HepG2 (cell line): ENCODE results near the gene MINDY3. TPM values are rescaled to one million over a fixed set of nuclear protein-coding genes. Genes with fewer than 3 reads are reported as not detected.

Experiments used
- ATAC-seq: fragments of 200-7000 bp; cut with Tn5 transposase; 3 replicates; pipeline ENCODE4 v1.9.1; 2020; ENCODE audit warnings: mild to moderate bottlenecking, moderate library complexity
- BruUV-seq: library from RNA; stranded (reverse); fragments of 400-500 nt; replicated peaks from 2 replicates; lab custom pipeline; 2021; lab: Mats Ljungman, UMichigan
- CTCF ChIA-PET: fragments of 300-600 bp; formaldehyde crosslinking; extraction: SDS; loops from one replicate; lab custom pipeline; 2021; ENCODE audit warnings: low total read pairs, inconsistent platforms, low intra/inter-chr PET ratio; lab: Yijun Ruan, JAX
- POLR2A ChIA-PET: fragments of 350-600 bp; sonication (Branson Sonifier 250); formaldehyde crosslinking; loops from one replicate; lab custom pipeline; 2020; ENCODE audit warnings: antibody characterized with exemption, inconsistent platforms; lab: Yijun Ruan, JAX
- DNase-seq: peaks from one replicate; pipeline ENCODE4 v3.0.0-alpha.2; 2015; ENCODE audit warnings: low spot score
- FAIRE-seq: peaks from 3 replicates; lab custom pipeline; 2011; peaks lifted over from hg19 to GRCh38; lab: Jason Lieb, UNC
- H2AFZ ChIP-seq: one replicate; pipeline ENCODE4 v1.6.1; 2011; ENCODE audit warnings: low read length, inconsistent platforms
- H3K27ac ChIP-seq: fragments of 300-600 bp; 3 replicates; pipeline ENCODE4 v1.8.0; 2011; ENCODE audit warnings: mixed run types, mild to moderate bottlenecking, mixed read lengths, low read length, inconsistent platforms; ENCODE audit not compliant: insufficient read depth; ENCODE audit errors: extremely low read length
- H3K27me3 ChIP-seq, 2 experiments: fragments of 200-600 bp in 1 of 2; 2 replicates in 1 of 2; 3 replicates in 1 of 2; pipeline versions ENCODE4 v1.6.0 to v1.8.0; 2011; ENCODE audit warnings: low read length in 2 of 2, mild to moderate bottlenecking in 2 of 2, moderate library complexity in 2 of 2, inconsistent platforms in 1 of 2; ENCODE audit not compliant: insufficient read depth in 2 of 2, control insufficient read depth in 1 of 2
- H3K36me3 ChIP-seq, 2 experiments: fragments of 200-600 bp in 1 of 2; replicated peaks in 1 of 2; 2 replicates in 1 of 2; 3 replicates in 1 of 2; pipeline versions ENCODE4 v1.5.1 to v1.8.0; 2011; ENCODE audit warnings: low read length in 2 of 2, inconsistent platforms in 1 of 2; ENCODE audit not compliant: insufficient read depth in 2 of 2, control insufficient read depth in 1 of 2
- H3K4me1 ChIP-seq: 2 replicates; pipeline ENCODE4 v1.5.1; 2012; ENCODE audit warnings: low read length, inconsistent platforms; ENCODE audit not compliant: insufficient read depth
- H3K4me2 ChIP-seq: 2 replicates; pipeline ENCODE4 v1.6.0; 2011; ENCODE audit warnings: low read depth, low read length, inconsistent platforms
- H3K4me3 ChIP-seq, 3 experiments: fragments of 200-600 bp in 1 of 3; sonication (generic), shearing (Covaris generic) in 1 of 3; replicated peaks in 1 of 3; 2 replicates each; pipeline ENCODE4 v1.5.1; 2011 to 2016; ENCODE audit warnings: low read length in 3 of 3, inconsistent platforms in 2 of 3, low read depth in 2 of 3, mild to moderate bottlenecking in 2 of 3, control low read depth in 1 of 3, mixed read lengths in 1 of 3; ENCODE audit not compliant: insufficient read depth in 1 of 3
- H3K79me2 ChIP-seq: one replicate; pipeline ENCODE4 v1.6.1; 2011; ENCODE audit warnings: low read length, inconsistent platforms; ENCODE audit not compliant: insufficient read depth
- H3K9ac ChIP-seq: 2 replicates; pipeline ENCODE4 v1.6.0; 2011; ENCODE audit warnings: mild to moderate bottlenecking, low read depth, low read length, inconsistent platforms; ENCODE audit not compliant: insufficient read depth
- H3K9me3 ChIP-seq: 2 replicates; pipeline ENCODE4 v1.5.1; 2012; ENCODE audit warnings: mild to moderate bottlenecking, low read length
- H4K20me1 ChIP-seq: 2 replicates; pipeline ENCODE4 v1.6.0; 2011; ENCODE audit warnings: inconsistent platforms, mild to moderate bottlenecking, low read length, moderate library complexity; ENCODE audit not compliant: insufficient read depth
- ELF1 ChIP-seq: sonication (generic); formaldehyde crosslinking; IDR thresholded peaks from 2 replicates; pipeline ENCODE4 v1.4.0; 2020; ENCODE audit warnings: missing genetic modification reagents
- ETV5 ChIP-seq: IDR thresholded peaks from 2 replicates; pipeline ENCODE4 v1.6.1; 2018; ENCODE audit warnings: missing biosample characterization, missing genetic modification reagents, inconsistent platforms, borderline replicate concordance
- GATAD2A ChIP-seq: IDR thresholded peaks from 2 replicates; pipeline ENCODE4 v1.6.1; 2016
- KLF13 ChIP-seq: sonication (generic); formaldehyde crosslinking; IDR thresholded peaks from 2 replicates; pipeline ENCODE4 v1.4.0; 2020; ENCODE audit warnings: mild to moderate bottlenecking, missing genetic modification reagents
- MATR3 ChIP-seq: sonication (generic); formaldehyde crosslinking; IDR thresholded peaks from 2 replicates; pipeline ENCODE4 v1.4.0; 2020; ENCODE audit warnings: missing genetic modification reagents
- MTA1 ChIP-seq: sonication (generic); formaldehyde crosslinking; IDR thresholded peaks from 2 replicates; pipeline ENCODE4 v1.4.0; 2020; ENCODE audit warnings: missing genetic modification reagents, mild to moderate bottlenecking, borderline replicate concordance
- WGBS: methylation state at CpG from one replicate; pipeline ENCODE4 v1.1.6; 2017; ENCODE audit warnings: low lambda C conversion rate; 5-methylcytosine and 5-hydroxymethylcytosine counted together
- in situ Hi-C: cut with HindIII; loops from 2 replicates; pipeline ENCODE4 v1.10.0; 2017; ENCODE audit warnings: low pct_unique_long_range_greater_than_20kb; ENCODE audit not compliant: extremely low pct_ligation_motif_present
- intact Hi-C: fragments of 100-400 bp; cut with micrococcal nuclease; formaldehyde crosslinking; loops from one replicate; pipeline ENCODE4 v1.10.0; 2022; ENCODE audit not compliant: unreplicated experiment
- polyA plus RNA-seq, 8 experiments: library from polyadenylated mRNA; depleted of rRNA in 3 of 8; stranded (reverse) in 7 of 8; unstranded in 1 of 8; fragments of >200 nt; fragmentation: Illumina TruSeq in 4 of 8; extraction: Trizol in 4 of 8; gene quantifications; 2 replicates each; pipeline versions ENCODE4 v1.2.1 to v1.2.3, GENCODE V29; 2011 to 2016; ENCODE audit warnings: low read depth in 4 of 8, missing spikeins in 1 of 8, mixed read lengths in 1 of 8; ENCODE audit not compliant: insufficient read depth in 1 of 8
- total RNA-seq, 5 experiments: library from RNA; depleted of rRNA; stranded (reverse); fragments of >200 nt; fragmentation: Illumina TruSeq; extraction: Trizol; gene quantifications; 2 replicates each; pipeline ENCODE4 v1.2.3, GENCODE V29; 2016; ENCODE audit warnings: low read depth in 1 of 5
- TF ChIP-seq, protein P1 (sequence below): fragments of 450-650 bp; IDR thresholded peaks from 2 replicates; pipeline ENCODE4 v1.6.1; 2016
- TF ChIP-seq, protein P2 (sequence below): sonication (generic); formaldehyde crosslinking; IDR thresholded peaks from 2 replicates; pipeline ENCODE4 v1.8.0; 2022; ENCODE audit warnings: missing genetic modification reagents, mild to moderate bottlenecking, moderate library complexity, borderline replicate concordance
- TF ChIP-seq, protein P3 (sequence below): sonication (generic); formaldehyde crosslinking; IDR thresholded peaks from 2 replicates; pipeline ENCODE4 v1.5.0; 2020; ENCODE audit warnings: missing genetic modification reagents, mild to moderate bottlenecking, borderline replicate concordance

Gene MINDY3
- total and polyA plus RNA-seq, 2 of the 13 experiments (the other 11 are each of a cell fraction or from before 2014, with no cell fraction given): 6.4 to 17.5 TPM

DNA sequence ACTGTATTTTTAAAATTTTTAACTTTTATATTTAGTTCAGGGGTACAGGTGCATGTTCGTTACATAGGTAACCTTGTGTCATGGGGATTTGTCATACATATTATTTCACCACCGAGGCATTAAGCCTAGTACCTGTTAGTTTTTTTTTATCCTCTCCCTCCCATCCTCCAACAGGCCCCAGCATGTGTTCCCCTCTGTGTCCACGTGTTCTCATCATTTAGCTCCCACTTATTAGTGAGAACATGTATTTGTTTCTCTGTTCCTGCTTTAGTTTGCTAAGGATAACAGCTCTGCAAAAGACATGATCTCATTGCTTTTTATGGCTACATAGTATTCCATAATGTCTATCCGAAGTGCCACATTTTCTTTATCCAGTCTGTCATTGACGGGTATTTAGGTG lies 118.2 kb downstream of the MINDY3 start:
- H3K9me3 ChIP-seq: no peaks in the 10 kb centered on the region
- ATAC-seq: no peak
- no peak overlapping the region for H3K27ac ChIP-seq
- H4K20me1 ChIP-seq: no peaks in the 10 kb centered on the region
- intact Hi-C loops: no loop called here
- ChIA-PET POLR2A (no interaction called here), CTCF (no interaction called here)
- no peak for TF ChIP-seq MATR3 (CRISPR knock-in tag)
- TF ChIP-seq, protein P1, sequence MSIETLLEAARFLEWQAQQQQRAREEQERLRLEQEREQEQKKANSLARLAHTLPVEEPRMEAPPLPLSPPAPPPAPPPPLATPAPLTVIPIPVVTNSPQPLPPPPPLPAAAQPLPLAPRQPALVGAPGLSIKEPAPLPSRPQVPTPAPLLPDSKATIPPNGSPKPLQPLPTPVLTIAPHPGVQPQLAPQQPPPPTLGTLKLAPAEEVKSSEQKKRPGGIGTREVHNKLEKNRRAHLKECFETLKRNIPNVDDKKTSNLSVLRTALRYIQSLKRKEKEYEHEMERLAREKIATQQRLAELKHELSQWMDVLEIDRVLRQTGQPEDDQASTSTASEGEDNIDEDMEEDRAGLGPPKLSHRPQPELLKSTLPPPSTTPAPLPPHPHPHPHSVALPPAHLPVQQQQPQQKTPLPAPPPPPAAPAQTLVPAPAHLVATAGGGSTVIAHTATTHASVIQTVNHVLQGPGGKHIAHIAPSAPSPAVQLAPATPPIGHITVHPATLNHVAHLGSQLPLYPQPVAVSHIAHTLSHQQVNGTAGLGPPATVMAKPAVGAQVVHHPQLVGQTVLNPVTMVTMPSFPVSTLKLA: peak; percentile 96
- no peak for TF ChIP-seq MTA1 (CRISPR knock-in tag)
- no peak for FAIRE-seq
- peaks cover 0 to 6% of the 10 kb centered on the region in 2 experiments; a peak in 2 of 5 replicates for H3K27me3 ChIP-seq
- no peak for DNase-seq
- no peak overlapping the region for H2AFZ ChIP-seq
- H3K4me2 ChIP-seq: no peak overlapping the region
- H3K36me3 ChIP-seq: no peaks in the 10 kb centered on the region
- in situ Hi-C loops: no loop called here
- H3K9ac ChIP-seq: no peak overlapping the region
- H3K79me2 ChIP-seq: no peaks in the 10 kb centered on the region
- no TSS peak for BruUV-seq
- no peak overlapping the region for H3K4me3 ChIP-seq
- WGBS: 3% methylated on average over 5 of the region's 5 CpGs
- H3K4me1 ChIP-seq: no peaks in the 10 kb centered on the region

DNA sequence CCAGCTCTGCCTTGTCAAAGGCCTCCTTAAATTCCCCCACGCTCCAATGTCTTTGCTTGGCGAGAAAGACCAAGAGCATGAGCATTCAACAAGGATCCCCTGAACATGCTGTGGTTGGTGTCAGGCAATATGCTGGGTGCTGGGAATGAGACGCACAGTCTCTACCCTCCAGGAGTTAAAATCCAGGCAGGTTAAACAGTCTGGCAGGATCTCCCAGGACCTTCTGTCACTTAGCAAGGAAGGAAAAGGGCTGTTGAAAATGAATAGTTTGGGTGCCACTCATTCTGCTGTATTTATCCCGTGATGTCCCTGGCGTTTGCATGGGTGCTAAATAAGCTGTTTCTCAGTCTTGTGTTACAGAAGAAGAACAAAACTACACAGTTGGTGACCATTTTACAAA lies 118.7 kb downstream of the MINDY3 start:
- BruUV-seq: no TSS peak
- in situ Hi-C loops: no loop called here
- no peak overlapping the region for H3K9ac ChIP-seq
- DNase-seq (no peak), FAIRE-seq (no peak), ATAC-seq (no peak)
- WGBS: 12% methylated on average over 5 of the region's 5 CpGs
- no peaks in the 10 kb centered on the region for H3K4me1 ChIP-seq
- CTCF ChIA-PET: no interaction called here
- H3K4me2 ChIP-seq: no peak overlapping the region
- H3K9me3 ChIP-seq: no peaks in the 10 kb centered on the region
- H3K27me3 ChIP-seq: peaks cover 0 to 6% of the 10 kb centered on the region in 2 experiments; a peak in 2 of 5 replicates
- TF ChIP-seq GATAD2A (CRISPR knock-in tag) (no peak), ETV5 (CRISPR knock-in tag) (no peak), KLF13 (CRISPR knock-in tag) (no peak), ELF1 (CRISPR knock-in tag) (no peak)
- TF ChIP-seq, protein P2, sequence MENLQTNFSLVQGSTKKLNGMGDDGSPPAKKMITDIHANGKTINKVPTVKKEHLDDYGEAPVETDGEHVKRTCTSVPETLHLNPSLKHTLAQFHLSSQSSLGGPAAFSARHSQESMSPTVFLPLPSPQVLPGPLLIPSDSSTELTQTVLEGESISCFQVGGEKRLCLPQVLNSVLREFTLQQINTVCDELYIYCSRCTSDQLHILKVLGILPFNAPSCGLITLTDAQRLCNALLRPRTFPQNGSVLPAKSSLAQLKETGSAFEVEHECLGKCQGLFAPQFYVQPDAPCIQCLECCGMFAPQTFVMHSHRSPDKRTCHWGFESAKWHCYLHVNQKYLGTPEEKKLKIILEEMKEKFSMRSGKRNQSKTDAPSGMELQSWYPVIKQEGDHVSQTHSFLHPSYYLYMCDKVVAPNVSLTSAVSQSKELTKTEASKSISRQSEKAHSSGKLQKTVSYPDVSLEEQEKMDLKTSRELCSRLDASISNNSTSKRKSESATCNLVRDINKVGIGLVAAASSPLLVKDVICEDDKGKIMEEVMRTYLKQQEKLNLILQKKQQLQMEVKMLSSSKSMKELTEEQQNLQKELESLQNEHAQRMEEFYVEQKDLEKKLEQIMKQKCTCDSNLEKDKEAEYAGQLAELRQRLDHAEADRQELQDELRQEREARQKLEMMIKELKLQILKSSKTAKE (CRISPR knock-in tag): no peak
- TF ChIP-seq, protein P3, sequence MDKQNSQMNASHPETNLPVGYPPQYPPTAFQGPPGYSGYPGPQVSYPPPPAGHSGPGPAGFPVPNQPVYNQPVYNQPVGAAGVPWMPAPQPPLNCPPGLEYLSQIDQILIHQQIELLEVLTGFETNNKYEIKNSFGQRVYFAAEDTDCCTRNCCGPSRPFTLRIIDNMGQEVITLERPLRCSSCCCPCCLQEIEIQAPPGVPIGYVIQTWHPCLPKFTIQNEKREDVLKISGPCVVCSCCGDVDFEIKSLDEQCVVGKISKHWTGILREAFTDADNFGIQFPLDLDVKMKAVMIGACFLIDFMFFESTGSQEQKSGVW (CRISPR knock-in tag): no peak
- no peaks in the 10 kb centered on the region for H3K36me3 ChIP-seq
- H3K79me2 ChIP-seq: no peaks in the 10 kb centered on the region
- no peak overlapping the region for H3K27ac ChIP-seq
- no peaks in the 10 kb centered on the region for H4K20me1 ChIP-seq
- POLR2A ChIA-PET: no interaction called here
- intact Hi-C loops: no loop called here
- H3K4me3 ChIP-seq: no peak overlapping the region
- H2AFZ ChIP-seq: no peak overlapping the region
